B cell (primary cell): Measurements from ENCODE around the gene UNC5A. TPM values are rescaled to one million over a fixed set of nuclear protein-coding genes. Genes with fewer than 3 reads are reported as not detected.

Experiments
- ATAC-seq: fragments of 200-7000 bp; cut with Tn5 transposase; one replicate; pipeline ENCODE4 v1.10.0; 2021; ENCODE audit warnings: low read depth, mild to moderate bottlenecking, moderate number of reproducible peaks, moderate library complexity
- CTCF ChIA-PET: fragments of 350-600 bp; sonication (Branson Sonifier 250); formaldehyde crosslinking; loops from one replicate; lab custom pipeline; 2021; ENCODE audit warnings: antibody characterized with exemption, inconsistent platforms; lab: Charles Lee
- POLR2A ChIA-PET: fragments of 350-600 bp; sonication (Branson Sonifier 250); formaldehyde crosslinking; loops from one replicate; lab custom pipeline; 2021; ENCODE audit warnings: antibody characterized with exemption; lab: Charles Lee
- DNase-seq: peaks from one replicate; pipeline ENCODE4 v3.0.0; 2013
- H2AFZ ChIP-seq: 2 replicates; pipeline ENCODE4 v1.6.1; 2012; ENCODE audit warnings: mild to moderate bottlenecking, low read depth, low read length; ENCODE audit not compliant: insufficient read depth, poor library complexity, severe bottlenecking
- H3K27ac ChIP-seq, 2 donors: 1 replicate in 1 of 2; 2 replicates in 1 of 2; pipeline ENCODE4 v1.5.1; 2012 to 2013; ENCODE audit warnings: low read length in 2 of 2, mild to moderate bottlenecking in 2 of 2, moderate library complexity in 1 of 2
- H3K27me3 ChIP-seq, 4 experiments: fragments of 200-600 bp in 1 of 4; sonication (generic) in 1 of 4; replicated peaks in 1 of 4; 1 replicate in 2 of 4; 2 replicates in 2 of 4; pipeline versions ENCODE4 v1.6.1 to v1.7.0; 2013 to 2016; ENCODE audit warnings: low read length in 3 of 4, mild to moderate bottlenecking in 2 of 4, mixed read lengths in 1 of 4, moderate library complexity in 1 of 4; ENCODE audit not compliant: insufficient read depth in 4 of 4, control insufficient read depth in 3 of 4; ENCODE audit errors: control extremely low read depth in 1 of 4
- H3K36me3 ChIP-seq, 2 experiments: replicated peaks in 1 of 2; 1 replicate in 1 of 2; 2 replicates in 1 of 2; pipeline versions ENCODE4 v1.6.1 to v1.7.1; 2013; ENCODE audit warnings: low read length in 1 of 2; ENCODE audit not compliant: insufficient read depth in 2 of 2, control insufficient read depth in 1 of 2; ENCODE audit errors: control extremely low read depth in 1 of 2, extremely low read depth in 1 of 2
- H3K4me1 ChIP-seq, 2 donors: fragments of 200-600 bp in 1 of 2; sonication (generic) in 1 of 2; 1 replicate in 1 of 2; 2 replicates in 1 of 2; pipeline versions ENCODE4 v1.5.1 to v1.6.1; 2013 to 2017; ENCODE audit warnings: low read length in 2 of 2; ENCODE audit not compliant: control insufficient read depth in 2 of 2, insufficient read depth in 2 of 2
- H3K4me2 ChIP-seq: replicated peaks from 2 replicates; pipeline ENCODE3; 2012; ENCODE audit warnings: mild to moderate bottlenecking, low read depth, low read length; ENCODE audit not compliant: poor library complexity, severe bottlenecking
- H3K4me3 ChIP-seq, 5 experiments: fragments of 200-600 bp in 1 of 5; sonication (generic) in 1 of 5; 1 replicate in 3 of 5; 2 replicates in 2 of 5; pipeline versions ENCODE4 v1.5.1 to v1.7.0; 2011 to 2016; ENCODE audit warnings: low read length in 4 of 5, mild to moderate bottlenecking in 4 of 5, low read depth in 2 of 5, control low read depth in 1 of 5, moderate library complexity in 1 of 5; ENCODE audit not compliant: insufficient read depth in 1 of 5; ENCODE audit errors: control extremely low read depth in 1 of 5, extremely low read depth in 1 of 5
- H3K79me2 ChIP-seq: fragments of 200-600 bp; sonication (generic); one replicate; pipeline ENCODE4 v1.6.0; 2016; ENCODE audit warnings: low read length; ENCODE audit not compliant: control insufficient read depth, insufficient read depth
- H3K9ac ChIP-seq: fragments of 200-600 bp; sonication (generic); 2 replicates; pipeline ENCODE4 v1.6.1; 2017; ENCODE audit warnings: mild to moderate bottlenecking, low read length, moderate library complexity
- H3K9me3 ChIP-seq, 3 donors: one replicate each; pipeline versions ENCODE4 v1.6.1 to v1.7.1; 2013; ENCODE audit warnings: low read length in 2 of 3; ENCODE audit not compliant: control insufficient read depth in 2 of 3, insufficient read depth in 1 of 3; ENCODE audit errors: control extremely low read depth in 1 of 3
- H4K20me1 ChIP-seq: 2 replicates; pipeline ENCODE4 v1.6.0; 2012; ENCODE audit warnings: mild to moderate bottlenecking, low read length; ENCODE audit not compliant: insufficient read depth, control insufficient read depth, poor library complexity, severe bottlenecking
- H3K27ac Mint-ChIP-seq: one replicate; pipeline ENCODE4 v1.8.0; 2021; ENCODE audit warnings: mixed read lengths
- H3K27me3 Mint-ChIP-seq: one replicate; pipeline ENCODE4 v1.8.0; 2021; ENCODE audit warnings: mixed read lengths
- H3K4me1 Mint-ChIP-seq: one replicate; pipeline ENCODE4 v1.8.0; 2021; ENCODE audit warnings: mixed read lengths
- H3K4me3 Mint-ChIP-seq: one replicate; pipeline ENCODE4 v1.8.0; 2021; ENCODE audit warnings: mixed read lengths
- H3K9me3 Mint-ChIP-seq: one replicate; pipeline ENCODE4 v1.8.0; 2022; ENCODE audit warnings: mixed read lengths; ENCODE audit not compliant: insufficient read depth
- CTCF ChIP-seq: fragments of 200-600 bp; IDR thresholded peaks from one replicate; pipeline ENCODE4 v1.8.0; 2022; ENCODE audit warnings: antibody characterized with exemption, mild to moderate bottlenecking
- EZH2 ChIP-seq: IDR thresholded peaks from 2 replicates; pipeline ENCODE4 v1.6.1; 2012; ENCODE audit warnings: borderline replicate concordance, low read depth, mild to moderate bottlenecking, moderate library complexity, low read length; ENCODE audit not compliant: insufficient read depth, poor library complexity, severe bottlenecking
- WGBS: methylation state at CpG from one replicate; pipeline ENCODE4 v1.1.5; 2013; ENCODE audit warnings: missing lambda C conversion rate; ENCODE audit not compliant: insufficient coverage; 5-methylcytosine and 5-hydroxymethylcytosine counted together
- intact Hi-C: fragments of 100-400 bp; cut with micrococcal nuclease; formaldehyde crosslinking; loops from one replicate; pipeline ENCODE4 v1.10.0; 2022
- polyA plus RNA-seq: library from polyadenylated mRNA; depleted of rRNA; stranded (reverse); fragments of >200 nt; gene quantifications from 2 replicates; pipeline ENCODE4 v1.2.3, GENCODE V29; 2012
- total RNA-seq, 2 donors: library from RNA; stranded (reverse); fragments of 120-200 nt in 1 of 2; gene quantifications; 1 replicate in 1 of 2; 2 replicates in 1 of 2; pipeline versions ENCODE4 v1.2.3 to v1.2.4, GENCODE V29; 2013 to 2022

UNC5A gene
- total and polyA plus RNA-seq, 2 donors (not counting 1 experiment from before 2014, with no cell fraction given): not detected

DNA sequence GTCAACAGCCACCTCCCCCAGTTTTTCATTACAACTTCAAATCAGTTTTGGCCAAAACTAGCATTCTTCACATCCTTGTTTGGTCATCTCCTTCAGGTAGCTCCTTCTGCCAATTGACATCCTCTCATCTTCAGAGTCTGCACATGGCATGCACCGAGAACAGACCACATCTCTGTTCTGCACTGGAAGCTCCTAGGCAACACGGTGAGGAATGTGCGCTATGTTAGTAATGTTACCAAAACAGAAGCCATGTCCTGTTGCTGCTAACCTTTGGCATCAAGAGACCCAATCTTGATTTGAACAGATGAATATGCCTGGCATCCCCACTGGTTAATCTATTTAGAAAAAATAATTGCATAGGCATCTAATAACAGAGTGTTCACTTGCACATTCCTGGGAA, 93.9 kb downstream of the UNC5A start:
- Histone ChIP-seq H3K9ac (no peak overlapping the region), H3K4me3 (no peak overlapping the region), H3K27ac (no peak overlapping the region), H3K4me2 (no peak overlapping the region), H4K20me1 (peaks cover 5% of the 10 kb centered on the region), H3K27me3 (no peaks in the 10 kb centered on the region), H3K36me3 (peaks cover 31 to 60% of the 10 kb centered on the region in 2 experiments), H3K79me2 (no peaks in the 10 kb centered on the region), H2AFZ (no peak overlapping the region), H3K9me3 (no peaks in the 10 kb centered on the region), H3K4me1 (peaks cover 2 to 5% of the 10 kb centered on the region in 2 donors)
- ChIA-PET POLR2A (interaction anchor here (0.5 kb wide), 1 partner anchor 97 kb away, joined by 4 read pairs; no protein-coding TSS in a partner anchor), CTCF (no interaction called here)
- ATAC-seq: no peak
- H3K9me3 Mint-ChIP-seq: no peaks in the 10 kb centered on the region
- TF ChIP-seq CTCF (no peak), EZH2 (no peak)
- WGBS: 100% methylated on average over 1 of the region's 3 CpGs
- H3K4me1 Mint-ChIP-seq: peaks cover 8% of the 10 kb centered on the region
- no peak overlapping the region for H3K4me3 Mint-ChIP-seq
- intact Hi-C loops: no loop called here
- no peaks in the 10 kb centered on the region for H3K27me3 Mint-ChIP-seq
- no peak for DNase-seq
- H3K27ac Mint-ChIP-seq: no peak overlapping the region

DNA sequence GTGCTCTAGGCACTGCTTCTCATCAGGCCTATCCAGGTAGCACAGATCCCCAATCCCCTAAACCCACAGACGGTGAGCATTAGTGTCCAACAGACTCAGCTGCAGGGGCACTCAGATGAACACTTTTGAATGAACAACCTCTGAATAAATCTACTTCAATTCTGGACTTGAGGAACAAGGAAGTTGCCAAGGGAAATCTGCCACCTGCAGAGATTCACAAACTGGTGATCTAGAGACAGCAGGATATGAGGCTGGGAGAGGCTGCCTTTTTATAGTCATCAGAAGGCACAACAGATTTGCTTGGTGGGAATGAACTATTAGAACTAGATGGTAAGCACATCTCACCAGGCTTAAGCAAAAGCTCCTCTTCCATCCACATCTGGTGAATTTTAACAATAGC, 95.8 kb downstream of the UNC5A start:
- Mint-ChIP-seq H3K27me3 (no peaks in the 10 kb centered on the region), H3K27ac (no peak overlapping the region), H3K9me3 (no peaks in the 10 kb centered on the region), H3K4me1 (peaks cover 2% of the 10 kb centered on the region), H3K4me3 (no peak overlapping the region)
- Histone ChIP-seq H2AFZ (no peak overlapping the region), H4K20me1 (peaks cover 5% of the 10 kb centered on the region), H3K4me2 (no peak overlapping the region), H3K79me2 (no peaks in the 10 kb centered on the region), H3K4me1 (no peaks in the 10 kb centered on the region), H3K27ac (no peak overlapping the region), H3K9me3 (no peaks in the 10 kb centered on the region), H3K36me3 (peaks cover 35 to 76% of the 10 kb centered on the region in 2 experiments), H3K27me3 (no peaks in the 10 kb centered on the region), H3K4me3 (no peak overlapping the region), H3K9ac (no peak overlapping the region)
- POLR2A ChIA-PET: no interaction called here
- intact Hi-C loops: no loop called here
- DNase-seq: no peak
- TF ChIP-seq CTCF (no peak), EZH2 (no peak)
- ATAC-seq: no peak
- WGBS: 100% methylated on average over 1 of the region's 1 CpG
- CTCF ChIA-PET: no interaction called here
